ENCODE results near the gene LRRC75A.

LRRC75A gene

GRCh38 chr17:16419074-16419928 is 72.7 kb downstream of the LRRC75A start:
- TF ChIP-seq, protein P1, sequence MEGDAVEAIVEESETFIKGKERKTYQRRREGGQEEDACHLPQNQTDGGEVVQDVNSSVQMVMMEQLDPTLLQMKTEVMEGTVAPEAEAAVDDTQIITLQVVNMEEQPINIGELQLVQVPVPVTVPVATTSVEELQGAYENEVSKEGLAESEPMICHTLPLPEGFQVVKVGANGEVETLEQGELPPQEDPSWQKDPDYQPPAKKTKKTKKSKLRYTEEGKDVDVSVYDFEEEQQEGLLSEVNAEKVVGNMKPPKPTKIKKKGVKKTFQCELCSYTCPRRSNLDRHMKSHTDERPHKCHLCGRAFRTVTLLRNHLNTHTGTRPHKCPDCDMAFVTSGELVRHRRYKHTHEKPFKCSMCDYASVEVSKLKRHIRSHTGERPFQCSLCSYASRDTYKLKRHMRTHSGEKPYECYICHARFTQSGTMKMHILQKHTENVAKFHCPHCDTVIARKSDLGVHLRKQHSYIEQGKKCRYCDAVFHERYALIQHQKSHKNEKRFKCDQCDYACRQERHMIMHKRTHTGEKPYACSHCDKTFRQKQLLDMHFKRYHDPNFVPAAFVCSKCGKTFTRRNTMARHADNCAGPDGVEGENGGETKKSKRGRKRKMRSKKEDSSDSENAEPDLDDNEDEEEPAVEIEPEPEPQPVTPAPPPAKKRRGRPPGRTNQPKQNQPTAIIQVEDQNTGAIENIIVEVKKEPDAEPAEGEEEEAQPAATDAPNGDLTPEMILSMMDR (IDR thresholded peaks at IDR 0.05): no peak

GRCh38 chr17:16418685-16419068 is 73.3 kb downstream of the LRRC75A start:
- TF ChIP-seq, protein P1 (IDR thresholded peaks at IDR 0.05): no peak

DNA sequence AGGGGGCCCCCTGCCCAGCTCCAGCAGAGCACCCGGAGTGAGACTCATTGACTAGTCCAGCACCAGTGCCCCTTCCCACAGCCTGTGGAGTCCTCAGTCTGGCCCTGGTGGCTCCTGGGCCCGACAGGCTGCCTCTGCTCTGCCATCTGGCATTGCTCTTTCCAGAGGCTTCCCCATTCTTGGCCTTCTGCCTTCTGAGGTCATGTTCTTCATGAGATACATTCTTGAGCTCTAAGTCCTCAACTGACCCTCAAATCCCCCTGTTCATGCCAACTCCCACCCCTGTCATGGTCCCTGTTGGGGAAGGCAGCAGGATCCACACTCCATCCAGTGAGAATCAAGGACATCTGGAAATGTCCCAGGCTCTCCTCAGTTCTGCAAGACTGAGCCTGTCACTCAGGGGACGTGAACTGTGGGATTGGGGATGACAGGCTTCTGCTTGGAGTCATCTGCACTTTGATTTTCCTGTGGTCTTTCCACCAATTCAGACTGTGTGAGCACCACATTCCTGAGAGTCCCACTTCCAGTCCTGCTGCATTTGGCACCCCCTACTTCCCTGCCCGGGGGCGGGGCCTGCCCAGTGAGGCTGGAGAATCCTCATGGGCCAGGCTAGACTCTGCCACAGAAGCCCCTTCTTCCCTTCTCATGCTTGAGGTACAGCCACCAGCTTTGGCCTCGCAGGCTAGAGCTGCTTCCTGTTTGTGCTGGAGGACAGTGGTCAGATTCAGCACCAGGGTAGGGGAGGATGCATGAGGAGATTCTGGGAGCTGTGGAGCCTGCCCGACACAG is 73.9 kb downstream of the LRRC75A start:
- TF ChIP-seq, protein P1 (IDR thresholded peaks at IDR 0.05): no peak

DNA sequence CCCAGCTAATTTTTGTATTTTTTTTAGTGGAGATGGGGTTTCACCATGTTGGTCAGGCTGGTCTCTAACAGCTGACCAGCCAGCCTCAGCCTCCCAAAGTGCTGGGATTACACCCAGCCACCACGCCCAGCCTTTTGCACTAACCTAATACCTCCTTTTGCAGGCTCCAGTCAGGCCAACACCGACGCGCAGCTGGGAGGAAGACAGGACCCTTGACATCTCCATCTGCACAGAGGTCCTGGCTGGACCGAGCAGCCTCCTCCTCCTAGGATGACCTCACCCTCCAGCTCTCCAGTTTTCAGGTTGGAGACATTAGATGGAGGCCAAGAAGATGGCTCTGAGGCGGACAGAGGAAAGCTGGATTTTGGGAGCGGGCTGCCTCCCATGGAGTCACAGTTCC is 74.6 kb downstream of the LRRC75A start:
- TF ChIP-seq, protein P1 (IDR thresholded peaks at IDR 0.05): no peak

DNA sequence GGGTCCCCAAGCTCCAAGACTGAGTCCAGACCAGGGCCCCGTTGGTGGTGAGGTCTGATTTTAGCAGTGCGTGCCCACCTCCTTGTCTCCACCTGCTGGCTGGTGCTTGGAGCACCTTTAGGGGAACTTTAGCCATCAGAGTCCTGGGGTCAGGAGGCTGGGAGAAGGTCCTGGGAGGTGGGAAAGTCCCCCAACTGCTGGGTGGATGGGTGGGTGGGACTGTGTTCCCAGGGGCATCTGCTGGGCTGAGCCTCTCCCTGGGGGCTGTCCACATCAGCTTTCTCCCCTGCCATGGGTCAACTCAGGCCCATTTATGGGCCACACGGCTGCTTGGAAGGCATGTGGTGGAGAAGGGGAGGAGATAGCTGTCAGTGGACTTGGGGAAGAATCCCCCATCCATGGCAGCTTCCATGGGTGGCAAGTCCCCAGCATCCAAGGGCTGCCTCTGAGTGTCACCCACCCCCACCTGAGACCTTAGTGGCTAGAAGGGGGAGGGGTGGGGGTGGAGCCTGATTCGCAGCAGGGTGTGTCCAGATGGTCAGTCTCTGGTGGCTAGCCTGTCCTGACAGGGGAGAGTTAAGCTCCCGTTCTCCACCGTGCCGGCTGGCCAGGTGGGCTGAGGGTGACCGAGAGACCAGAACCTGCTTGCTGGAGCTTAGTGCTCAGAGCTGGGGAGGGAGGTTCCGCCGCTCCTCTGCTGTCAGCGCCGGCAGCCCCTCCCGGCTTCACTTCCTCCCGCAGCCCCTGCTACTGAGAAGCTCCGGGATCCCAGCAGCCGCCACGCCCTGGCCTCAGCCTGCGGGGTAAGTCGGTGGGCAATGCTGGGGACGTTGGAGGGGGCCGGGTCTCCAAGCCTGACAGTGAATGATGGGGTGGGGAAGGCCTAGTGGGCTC is 76.7 kb downstream of the LRRC75A start, which contains the start of gene TRPV2:
Gene TRPV2 (plus strand): TSS at position 541 of the 894 bp plus-strand sequence. CDS start 2,098 bp downstream, outside the sequence.
- TF ChIP-seq, protein P1 (IDR thresholded peaks at IDR 0.05): no peak

DNA sequence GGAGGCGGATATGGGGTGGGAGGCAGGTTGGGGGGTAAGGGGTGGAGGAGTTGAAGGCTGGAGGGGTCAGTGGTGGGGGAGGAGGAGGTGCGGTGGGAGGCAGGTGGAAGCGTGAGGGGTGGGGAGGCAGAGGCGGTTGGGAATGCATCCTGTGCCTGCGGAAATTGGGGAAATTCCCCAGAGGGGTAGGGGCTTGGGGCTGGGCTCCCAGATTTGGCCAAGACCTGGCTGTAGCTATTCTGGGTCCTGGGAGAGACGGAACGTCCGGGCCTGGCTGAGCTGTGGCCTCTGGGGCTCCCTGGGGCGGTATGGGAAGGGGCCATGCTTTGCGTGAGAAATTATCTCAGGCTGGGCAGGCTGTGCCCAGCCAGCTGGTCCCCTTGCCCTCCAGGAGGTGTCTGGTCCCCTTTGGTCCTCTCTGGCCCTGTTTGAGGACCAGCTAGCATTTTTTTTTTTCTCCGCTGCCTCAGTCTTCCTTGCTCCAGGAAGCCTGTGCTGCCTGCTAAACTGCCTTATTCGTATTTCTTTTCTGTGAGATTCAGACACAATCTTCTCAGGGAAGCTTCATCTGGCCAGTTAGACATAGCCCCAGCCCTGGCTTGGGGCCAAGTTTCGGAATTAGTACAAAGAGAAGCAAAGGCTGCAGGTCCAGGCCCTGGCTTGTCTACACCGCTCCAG is 83.9 kb downstream of the LRRC75A start:
- TF ChIP-seq, protein P1 (IDR thresholded peaks at IDR 0.05): no peak

All from LNCAP (cell line).